ENCODE data around the gene FIGNL1. TPM values are rescaled to one million over a fixed set of nuclear protein-coding genes. Genes with fewer than 3 reads are reported as not detected.

FIGNL1 gene
- total RNA-seq, 1 experiment from 2014 or later, result 25.7 TPM

DNA sequence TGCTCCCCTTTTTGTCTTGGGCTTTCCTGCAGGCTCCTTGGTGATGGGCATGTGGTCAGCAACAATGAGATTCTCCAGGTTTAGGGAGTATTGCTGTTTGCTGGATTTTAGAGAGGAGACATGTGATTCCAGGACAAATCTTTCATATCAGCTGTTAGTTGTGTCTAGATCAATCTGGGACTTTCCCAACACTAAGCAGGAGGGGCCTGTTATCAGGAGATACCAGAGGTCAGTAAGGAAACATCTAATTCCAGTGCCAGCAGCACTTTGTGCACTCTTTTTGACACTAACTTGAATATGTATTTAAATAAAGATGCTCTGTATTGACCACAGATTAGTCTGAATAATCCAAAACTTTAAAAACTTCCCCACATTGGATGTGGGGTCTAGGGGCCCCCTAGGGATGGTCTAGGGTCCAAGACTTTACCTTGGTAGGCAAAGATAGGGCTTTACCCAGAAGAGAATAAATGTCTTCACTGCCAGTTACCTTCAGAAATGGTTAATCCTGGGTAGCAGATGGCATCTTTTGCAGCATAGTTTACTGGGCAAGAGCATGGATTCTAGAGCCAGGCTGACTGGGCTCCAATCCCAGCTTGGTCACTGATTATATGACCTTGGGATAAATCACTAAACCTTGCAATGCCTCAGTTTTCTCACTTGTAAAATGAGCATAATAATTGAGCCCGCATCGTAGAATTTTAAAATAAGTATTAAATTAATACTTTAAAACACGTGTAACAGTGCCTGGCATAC is 6.4 kb upstream of the FIGNL1 start:
- DNase-seq, result no peak

DNA sequence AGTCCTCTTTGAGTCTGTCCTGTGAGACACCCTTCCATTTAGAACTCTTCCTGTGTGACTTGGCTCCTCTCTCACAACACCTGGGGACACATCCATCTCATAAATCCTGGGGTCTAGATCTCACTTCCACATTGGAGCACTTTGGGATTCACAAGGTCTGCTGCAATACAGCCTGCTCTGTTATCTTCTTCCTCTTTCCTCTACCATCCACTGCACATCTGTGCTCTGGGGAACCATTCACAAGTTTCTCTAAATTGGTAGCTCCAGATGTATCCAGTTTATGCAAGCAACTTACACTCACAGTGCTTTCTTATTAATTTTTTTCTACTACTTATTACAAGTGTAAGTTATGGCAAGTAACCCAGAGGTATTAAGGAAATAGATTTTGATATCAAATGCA is 5.5 kb upstream of the FIGNL1 start:
- H3K4me3 ChIP-seq, result no peak overlapping the region
- H4K20me1 ChIP-seq (ENCODE audit: insufficient read depth), result no peaks in the 10 kb centered on the region
- TF ChIP-seq EZH2 (IDR thresholded peaks at IDR 0.05; ENCODE audit: low read depth), result no peak
- TF ChIP-seq, protein P1, sequence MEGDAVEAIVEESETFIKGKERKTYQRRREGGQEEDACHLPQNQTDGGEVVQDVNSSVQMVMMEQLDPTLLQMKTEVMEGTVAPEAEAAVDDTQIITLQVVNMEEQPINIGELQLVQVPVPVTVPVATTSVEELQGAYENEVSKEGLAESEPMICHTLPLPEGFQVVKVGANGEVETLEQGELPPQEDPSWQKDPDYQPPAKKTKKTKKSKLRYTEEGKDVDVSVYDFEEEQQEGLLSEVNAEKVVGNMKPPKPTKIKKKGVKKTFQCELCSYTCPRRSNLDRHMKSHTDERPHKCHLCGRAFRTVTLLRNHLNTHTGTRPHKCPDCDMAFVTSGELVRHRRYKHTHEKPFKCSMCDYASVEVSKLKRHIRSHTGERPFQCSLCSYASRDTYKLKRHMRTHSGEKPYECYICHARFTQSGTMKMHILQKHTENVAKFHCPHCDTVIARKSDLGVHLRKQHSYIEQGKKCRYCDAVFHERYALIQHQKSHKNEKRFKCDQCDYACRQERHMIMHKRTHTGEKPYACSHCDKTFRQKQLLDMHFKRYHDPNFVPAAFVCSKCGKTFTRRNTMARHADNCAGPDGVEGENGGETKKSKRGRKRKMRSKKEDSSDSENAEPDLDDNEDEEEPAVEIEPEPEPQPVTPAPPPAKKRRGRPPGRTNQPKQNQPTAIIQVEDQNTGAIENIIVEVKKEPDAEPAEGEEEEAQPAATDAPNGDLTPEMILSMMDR (conservative IDR thresholded peaks at IDR 0.05), result no peak
- no peaks in the 10 kb centered on the region for H3K9me3 ChIP-seq (ENCODE audit: insufficient read depth, low read depth)
- no peak for DNase-seq
- H3K4me2 ChIP-seq, result no peak overlapping the region
- H3K79me2 ChIP-seq (ENCODE audit: low read depth), result no peaks in the 10 kb centered on the region
- ChIA-PET CTCF (no interaction called here), POLR2A (ENCODE audit: unreplicated experiment) (no interaction called here)
- BruUV-seq (replicated peaks), result no TSS peak
- no peak overlapping the region for H2AFZ ChIP-seq
- H3K27me3 ChIP-seq (ENCODE audit: insufficient read depth, low read depth), result peaks cover 11% of the 10 kb centered on the region; the same call in 1 of the 2 replicates
- peaks cover 4% of the 10 kb centered on the region; the same call in 1 of the 2 replicates for H3F3A ChIP-seq (ENCODE audit: insufficient read depth, low read depth)
- H3K4me1 ChIP-seq (replicated peaks; ENCODE audit: insufficient read depth), result peaks cover 9% of the 10 kb centered on the region
- H3K27ac ChIP-seq, result no peak overlapping the region
- H3K9me2 ChIP-seq (ENCODE audit: insufficient read depth), result no peaks in the 10 kb centered on the region
- intact Hi-C loops (cut with micrococcal nuclease; ENCODE audit: unreplicated experiment), result no loop called here
- no peaks in the 10 kb centered on the region for H3K36me3 ChIP-seq (ENCODE audit: low read depth)

More for the DNA sequence above, 6.4 kb upstream of the FIGNL1 start:
- H3K27ac ChIP-seq, result no peak overlapping the region
- 0 out of 2 replicates have a peak, but pooled peaks cover under 1% of the 10 kb centered on the region for H3K4me1 ChIP-seq (replicated peaks; ENCODE audit: insufficient read depth)
- no peaks in the 10 kb centered on the region for H3K9me2 ChIP-seq (ENCODE audit: insufficient read depth)
- no peak overlapping the region for H3K4me2 ChIP-seq
- H3F3A ChIP-seq (ENCODE audit: insufficient read depth, low read depth), result no peaks in the 10 kb centered on the region
- no peaks in the 10 kb centered on the region for H3K79me2 ChIP-seq (ENCODE audit: low read depth)
- no peaks in the 10 kb centered on the region for H3K9me3 ChIP-seq (ENCODE audit: insufficient read depth, low read depth)
- H4K20me1 ChIP-seq (ENCODE audit: insufficient read depth), result no peaks in the 10 kb centered on the region
- POLR2A ChIA-PET (ENCODE audit: unreplicated experiment), result no interaction called here
- H3K36me3 ChIP-seq (ENCODE audit: low read depth), result no peaks in the 10 kb centered on the region
- CTCF ChIA-PET, result no interaction called here
- no TSS peak for BruUV-seq (replicated peaks)
- no peak overlapping the region for H2AFZ ChIP-seq
- peaks cover 11% of the 10 kb centered on the region; the same call in 1 of the 2 replicates for H3K27me3 ChIP-seq (ENCODE audit: insufficient read depth, low read depth)
- TF ChIP-seq EZH2 (IDR thresholded peaks at IDR 0.05; ENCODE audit: low read depth), result no peak
- TF ChIP-seq, protein P1 (conservative IDR thresholded peaks at IDR 0.05), result no peak
- H3K4me3 ChIP-seq, result no peak overlapping the region
- intact Hi-C loops (cut with micrococcal nuclease; ENCODE audit: unreplicated experiment), result no loop called here

DNA sequence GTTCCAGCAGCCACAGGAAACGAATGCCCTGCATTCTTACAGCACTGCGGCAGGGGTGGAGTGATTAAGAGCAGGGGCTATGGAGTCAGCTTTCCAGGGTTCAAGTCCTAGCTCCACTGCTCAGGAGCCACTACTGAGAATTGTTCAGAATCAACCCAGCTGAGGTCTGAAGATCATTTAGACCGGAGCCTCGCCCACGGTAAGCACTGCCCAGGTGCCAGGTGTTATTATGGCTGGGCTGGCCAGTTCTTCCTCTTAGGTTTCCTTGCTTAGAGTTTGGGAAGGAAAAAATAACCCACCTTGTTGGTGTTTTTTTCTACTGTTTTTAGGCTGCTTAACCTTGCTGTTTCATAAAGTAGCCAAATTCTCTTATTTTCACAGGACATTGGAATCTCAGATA is 4.8 kb upstream of the FIGNL1 start:
- no peak overlapping the region for H3K27ac ChIP-seq
- H4K20me1 ChIP-seq (ENCODE audit: insufficient read depth), result no peaks in the 10 kb centered on the region
- no peaks in the 10 kb centered on the region for H3K9me2 ChIP-seq (ENCODE audit: insufficient read depth)
- intact Hi-C loops (cut with micrococcal nuclease; ENCODE audit: unreplicated experiment), result no loop called here
- BruUV-seq (replicated peaks), result no TSS peak
- peaks cover under 1% of the 10 kb centered on the region; the same call in 1 of the 2 replicates for H3K79me2 ChIP-seq (ENCODE audit: low read depth)
- no peak overlapping the region for H3K4me2 ChIP-seq
- H3F3A ChIP-seq (ENCODE audit: insufficient read depth, low read depth), result peaks cover 4% of the 10 kb centered on the region; the same call in 1 of the 2 replicates
- DNase-seq, result no peak
- peaks cover 11% of the 10 kb centered on the region; the same call in 1 of the 2 replicates for H3K27me3 ChIP-seq (ENCODE audit: insufficient read depth, low read depth)
- POLR2A ChIA-PET (ENCODE audit: unreplicated experiment), result no interaction called here
- H2AFZ ChIP-seq, result no peak overlapping the region
- H3K4me1 ChIP-seq (replicated peaks; ENCODE audit: insufficient read depth), result peaks cover 11% of the 10 kb centered on the region
- no peak overlapping the region for H3K4me3 ChIP-seq
- CTCF ChIA-PET, result no interaction called here
- no peaks in the 10 kb centered on the region for H3K36me3 ChIP-seq (ENCODE audit: low read depth)
- no peak for TF ChIP-seq EZH2 (IDR thresholded peaks at IDR 0.05; ENCODE audit: low read depth)
- TF ChIP-seq, protein P1 (conservative IDR thresholded peaks at IDR 0.05), result no peak
- H3K9me3 ChIP-seq (ENCODE audit: insufficient read depth, low read depth), result no peaks in the 10 kb centered on the region

All from PC-9 (cell line).